ENCODE results near the gene S100A16. TPM values are rescaled to one million over a fixed set of nuclear protein-coding genes. Genes with fewer than 3 reads are reported as not detected.
"Not testable (repeated sequence)": the region's sequence is repeated elsewhere in the genome, so short reads cannot be mapped to it uniquely, and the experiment has no call there.

The S100A16 gene
- total and polyA plus RNA-seq, 4 donors, result 46.0 to 135 (median 111) TPM

GRCh38 chr1:153598309-153599172 is 14.4 kb downstream of the S100A16 start:
- H3K9me3 ChIP-seq (ENCODE audit: control insufficient read depth, insufficient read depth, low read length), result no peaks in the 10 kb centered on the region
- H3K27me3 ChIP-seq (ENCODE audit: control insufficient read depth, insufficient read depth, low read length), result no peaks in the 10 kb centered on the region
- peak overlapping the region; percentile 69 for H3K27ac ChIP-seq (ENCODE audit: low read depth, low read length)
- DNase-seq (ENCODE audit: low read depth in 4 of 6, low spot score in 6 of 6), result peak in 2 of 6 donors; percentile 73 to 76
- no peaks in the 10 kb centered on the region for H3K36me3 ChIP-seq (ENCODE audit: control insufficient read depth, insufficient read depth, low read length)
- no peak overlapping the region for H3K4me3 ChIP-seq (ENCODE audit: low read depth, low read length)
- peaks cover 16% of the 10 kb centered on the region for H3K4me1 ChIP-seq (ENCODE audit: control insufficient read depth, insufficient read depth, low read length)
- 84% methylated on average over 5 of the region's 7 CpGs for WGBS (ENCODE audit: insufficient coverage)

- Histone ChIP-seq H3K27me3 (ENCODE audit: control insufficient read depth, insufficient read depth, low read length) (no peaks in the 10 kb centered on the region), H3K27ac (ENCODE audit: low read depth, low read length) (no peak overlapping the region), H3K9me3 (ENCODE audit: control insufficient read depth, insufficient read depth, low read length) (no peaks in the 10 kb centered on the region), H3K36me3 (ENCODE audit: control insufficient read depth, insufficient read depth, low read length) (no peaks in the 10 kb centered on the region), H3K4me1 (ENCODE audit: control insufficient read depth, insufficient read depth, low read length) (peaks cover 21% of the 10 kb centered on the region), H3K4me3 (ENCODE audit: low read depth, low read length) (no peak overlapping the region)
- 100% methylated on average over 4 of the region's 6 CpGs for WGBS (ENCODE audit: insufficient coverage)
- DNase-seq (ENCODE audit: low read depth in 4 of 6, low spot score in 6 of 6), result no peak
These were observed 15.7 kb downstream of the S100A16 start for GRCh38 chr1:153597206-153597605.

GRCh38 chr1:153592748-153593147 is 20.2 kb downstream of the S100A16 start:
- WGBS (ENCODE audit: insufficient coverage), result 0% methylated on average over 1 of the region's 4 CpGs
- DNase-seq (ENCODE audit: low read depth in 4 of 6, low spot score in 6 of 6), result peak in 2 of 6 donors; percentile 82 to 84
- Histone ChIP-seq H3K9me3 (ENCODE audit: control insufficient read depth, insufficient read depth, low read length) (no peaks in the 10 kb centered on the region), H3K27ac (ENCODE audit: low read depth, low read length) (peak overlapping the region; percentile 61), H3K36me3 (ENCODE audit: control insufficient read depth, insufficient read depth, low read length) (no peaks in the 10 kb centered on the region), H3K27me3 (ENCODE audit: control insufficient read depth, insufficient read depth, low read length) (no peaks in the 10 kb centered on the region), H3K4me3 (ENCODE audit: low read depth, low read length) (no peak overlapping the region), H3K4me1 (ENCODE audit: control insufficient read depth, insufficient read depth, low read length) (peaks cover 10% of the 10 kb centered on the region)

- Histone ChIP-seq H3K36me3 (ENCODE audit: control insufficient read depth, insufficient read depth, low read length) (no peaks in the 10 kb centered on the region), H3K4me3 (ENCODE audit: low read depth, low read length) (no peak overlapping the region), H3K27me3 (ENCODE audit: control insufficient read depth, insufficient read depth, low read length) (no peaks in the 10 kb centered on the region), H3K27ac (ENCODE audit: low read depth, low read length) (no peak overlapping the region), H3K4me1 (ENCODE audit: control insufficient read depth, insufficient read depth, low read length) (peaks cover 19% of the 10 kb centered on the region), H3K9me3 (ENCODE audit: control insufficient read depth, insufficient read depth, low read length) (no peaks in the 10 kb centered on the region)
- no CpG with 5 or more reads among the region's 2 CpGs for WGBS (ENCODE audit: insufficient coverage)
- DNase-seq (ENCODE audit: low read depth in 4 of 6, low spot score in 6 of 6), result no peak
These were observed 24.5 kb downstream of the S100A16 start for GRCh38 chr1:153588482-153588881.

GRCh38 chr1:153588033-153588432 is 24.9 kb downstream of the S100A16 start:
- not testable (repeated sequence) for H3K9me3 ChIP-seq (ENCODE audit: control insufficient read depth, insufficient read depth, low read length); H3K36me3 ChIP-seq (ENCODE audit: control insufficient read depth, insufficient read depth, low read length); H3K4me3 ChIP-seq (ENCODE audit: low read depth, low read length); H3K27ac ChIP-seq (ENCODE audit: low read depth, low read length); DNase-seq (ENCODE audit: low read depth in 4 of 6, low spot score in 6 of 6); H3K27me3 ChIP-seq (ENCODE audit: control insufficient read depth, insufficient read depth, low read length)
- WGBS (ENCODE audit: insufficient coverage), result 99% methylated on average over 7 of the region's 10 CpGs
- H3K4me1 ChIP-seq (ENCODE audit: control insufficient read depth, insufficient read depth, low read length), result peaks cover 16% of the 10 kb centered on the region

GRCh38 chr1:153587314-153587713 is 25.6 kb downstream of the S100A16 start:
- no peak overlapping the region for H3K4me3 ChIP-seq (ENCODE audit: low read depth, low read length)
- WGBS (ENCODE audit: insufficient coverage), result 42% methylated on average over 2 of the region's 5 CpGs
- no peaks in the 10 kb centered on the region for H3K9me3 ChIP-seq (ENCODE audit: control insufficient read depth, insufficient read depth, low read length)
- peak overlapping the region; percentile 33 for H3K27ac ChIP-seq (ENCODE audit: low read depth, low read length)
- H3K27me3 ChIP-seq (ENCODE audit: control insufficient read depth, insufficient read depth, low read length), result no peaks in the 10 kb centered on the region
- no peaks in the 10 kb centered on the region for H3K36me3 ChIP-seq (ENCODE audit: control insufficient read depth, insufficient read depth, low read length)
- DNase-seq (ENCODE audit: low read depth in 4 of 6, low spot score in 6 of 6), result peak in 2 of 6 donors; percentile 65 to 75
- H3K4me1 ChIP-seq (ENCODE audit: control insufficient read depth, insufficient read depth, low read length), result peaks cover 14% of the 10 kb centered on the region

GRCh38 chr1:153586347-153586746 is 26.6 kb downstream of the S100A16 start:
- no peaks in the 10 kb centered on the region for H3K36me3 ChIP-seq (ENCODE audit: control insufficient read depth, insufficient read depth, low read length)
- peak overlapping the region; percentile 33 for H3K27ac ChIP-seq (ENCODE audit: low read depth, low read length)
- H3K4me3 ChIP-seq (ENCODE audit: low read depth, low read length), result no peak overlapping the region
- DNase-seq (ENCODE audit: low read depth in 4 of 6, low spot score in 6 of 6), result peak in 1 of 6 donors; percentile 32
- no CpG with 5 or more reads among the region's 1 CpG for WGBS (ENCODE audit: insufficient coverage)
- H3K9me3 ChIP-seq (ENCODE audit: control insufficient read depth, insufficient read depth, low read length), result no peaks in the 10 kb centered on the region
- no peaks in the 10 kb centered on the region for H3K27me3 ChIP-seq (ENCODE audit: control insufficient read depth, insufficient read depth, low read length)
- peaks cover 9% of the 10 kb centered on the region for H3K4me1 ChIP-seq (ENCODE audit: control insufficient read depth, insufficient read depth, low read length)

- H3K36me3 ChIP-seq (ENCODE audit: control insufficient read depth, insufficient read depth, low read length), result no peaks in the 10 kb centered on the region
- WGBS (ENCODE audit: insufficient coverage), result 71% methylated on average over 1 of the region's 1 CpG
- peaks cover 9% of the 10 kb centered on the region for H3K4me1 ChIP-seq (ENCODE audit: control insufficient read depth, insufficient read depth, low read length)
- no peak overlapping the region for H3K27ac ChIP-seq (ENCODE audit: low read depth, low read length)
- H3K4me3 ChIP-seq (ENCODE audit: low read depth, low read length), result no peak overlapping the region
- H3K27me3 ChIP-seq (ENCODE audit: control insufficient read depth, insufficient read depth, low read length), result no peaks in the 10 kb centered on the region
- no peaks in the 10 kb centered on the region for H3K9me3 ChIP-seq (ENCODE audit: control insufficient read depth, insufficient read depth, low read length)
- DNase-seq (ENCODE audit: low read depth in 4 of 6, low spot score in 6 of 6), result no peak
These were observed 27.9 kb downstream of the S100A16 start for GRCh38 chr1:153585006-153585405.

GRCh38 chr1:153583976-153584375 is 29.0 kb downstream of the S100A16 start:
- H3K27ac ChIP-seq (ENCODE audit: low read depth, low read length), result no peak overlapping the region
- WGBS (ENCODE audit: insufficient coverage), result 75% methylated on average over 2 of the region's 2 CpGs
- DNase-seq (ENCODE audit: low read depth in 4 of 6, low spot score in 6 of 6), result no peak
- H3K27me3 ChIP-seq (ENCODE audit: control insufficient read depth, insufficient read depth, low read length), result no peaks in the 10 kb centered on the region
- H3K4me3 ChIP-seq (ENCODE audit: low read depth, low read length), result no peak overlapping the region
- no peaks in the 10 kb centered on the region for H3K36me3 ChIP-seq (ENCODE audit: control insufficient read depth, insufficient read depth, low read length)
- no peaks in the 10 kb centered on the region for H3K9me3 ChIP-seq (ENCODE audit: control insufficient read depth, insufficient read depth, low read length)
- peaks cover 9% of the 10 kb centered on the region for H3K4me1 ChIP-seq (ENCODE audit: control insufficient read depth, insufficient read depth, low read length)

- not testable (repeated sequence) for DNase-seq (ENCODE audit: low read depth in 4 of 6, low spot score in 6 of 6); H3K27ac ChIP-seq (ENCODE audit: low read depth, low read length); H3K27me3 ChIP-seq (ENCODE audit: control insufficient read depth, insufficient read depth, low read length); H3K36me3 ChIP-seq (ENCODE audit: control insufficient read depth, insufficient read depth, low read length); H3K4me3 ChIP-seq (ENCODE audit: low read depth, low read length); H3K4me1 ChIP-seq (ENCODE audit: control insufficient read depth, insufficient read depth, low read length); H3K9me3 ChIP-seq (ENCODE audit: control insufficient read depth, insufficient read depth, low read length)
- WGBS (ENCODE audit: insufficient coverage), result no CpG with 5 or more reads among the region's 3 CpGs
These were observed 29.4 kb downstream of the S100A16 start for GRCh38 chr1:153583514-153583913.

All from spinal cord (tissue), 10 donors.